Activated CD4-positive, alpha-beta T cell treated with anti-CD3 and anti-CD28 coated beads, Interleukin-2, amount 50 U/mL, for 1 hour (primary cell): ENCODE measurements around the gene NDUFV3.
"Not testable (repeated sequence)": the region's sequence is repeated elsewhere in the genome, so short reads cannot be mapped to it uniquely, and the experiment has no call there.

Experiments
- DNase-seq: peaks from one replicate; pipeline ENCODE4 v3.0.0-alpha.2; 2020

NDUFV3 gene

DNA sequence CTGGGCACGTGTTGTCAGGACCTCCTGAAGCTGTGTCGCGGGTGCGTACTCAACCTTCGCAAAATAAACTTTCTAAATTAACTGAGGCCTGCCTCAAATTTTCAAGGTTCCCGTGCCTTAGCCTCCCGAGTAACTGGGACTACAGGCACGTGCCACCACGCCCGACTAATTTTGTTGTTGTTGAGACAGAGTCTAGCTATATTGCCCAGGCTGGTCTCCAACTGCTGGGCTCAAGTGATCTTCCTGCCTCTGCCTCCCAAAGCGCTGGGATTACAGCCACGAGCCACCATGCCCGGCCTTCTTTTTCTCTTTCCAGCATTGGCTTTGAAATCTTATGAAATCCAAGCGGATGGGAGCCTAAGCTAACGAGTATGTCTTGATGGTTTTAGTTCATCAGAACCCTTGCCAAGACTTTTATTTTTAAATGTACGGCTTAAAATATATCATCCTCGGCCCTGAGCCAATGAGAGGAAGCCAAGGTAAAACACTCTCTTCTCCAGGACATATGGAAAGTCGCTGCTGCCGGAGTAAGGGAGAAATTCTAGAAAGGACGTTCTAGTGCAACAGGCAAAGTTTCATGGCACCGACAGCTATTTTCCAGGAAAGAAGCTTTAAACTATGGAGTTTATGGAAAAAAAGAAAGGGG is 45.0 kb downstream of the NDUFV3 start:
- DNase-seq, result no peak

DNA sequence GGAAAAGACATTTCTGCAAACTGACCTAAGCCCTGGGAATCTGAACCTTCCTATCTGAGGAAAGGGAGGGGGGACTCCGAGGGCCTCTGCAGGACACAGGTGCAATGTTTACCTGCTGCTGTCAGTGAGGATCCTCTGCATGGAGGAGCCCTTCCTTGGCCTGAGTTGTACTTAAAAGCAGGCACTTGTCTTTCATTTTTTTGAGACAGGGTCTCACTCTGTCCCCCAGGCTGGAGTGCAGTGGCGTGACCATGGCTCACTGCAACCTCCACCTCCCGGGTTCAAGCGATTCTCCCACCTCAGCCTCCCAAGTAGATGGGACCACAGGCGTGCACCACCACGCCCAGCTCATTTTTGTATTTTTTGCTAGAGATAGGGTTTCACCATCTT is 45.5 kb downstream of the NDUFV3 start:
- DNase-seq, result not testable (repeated sequence)

DNA sequence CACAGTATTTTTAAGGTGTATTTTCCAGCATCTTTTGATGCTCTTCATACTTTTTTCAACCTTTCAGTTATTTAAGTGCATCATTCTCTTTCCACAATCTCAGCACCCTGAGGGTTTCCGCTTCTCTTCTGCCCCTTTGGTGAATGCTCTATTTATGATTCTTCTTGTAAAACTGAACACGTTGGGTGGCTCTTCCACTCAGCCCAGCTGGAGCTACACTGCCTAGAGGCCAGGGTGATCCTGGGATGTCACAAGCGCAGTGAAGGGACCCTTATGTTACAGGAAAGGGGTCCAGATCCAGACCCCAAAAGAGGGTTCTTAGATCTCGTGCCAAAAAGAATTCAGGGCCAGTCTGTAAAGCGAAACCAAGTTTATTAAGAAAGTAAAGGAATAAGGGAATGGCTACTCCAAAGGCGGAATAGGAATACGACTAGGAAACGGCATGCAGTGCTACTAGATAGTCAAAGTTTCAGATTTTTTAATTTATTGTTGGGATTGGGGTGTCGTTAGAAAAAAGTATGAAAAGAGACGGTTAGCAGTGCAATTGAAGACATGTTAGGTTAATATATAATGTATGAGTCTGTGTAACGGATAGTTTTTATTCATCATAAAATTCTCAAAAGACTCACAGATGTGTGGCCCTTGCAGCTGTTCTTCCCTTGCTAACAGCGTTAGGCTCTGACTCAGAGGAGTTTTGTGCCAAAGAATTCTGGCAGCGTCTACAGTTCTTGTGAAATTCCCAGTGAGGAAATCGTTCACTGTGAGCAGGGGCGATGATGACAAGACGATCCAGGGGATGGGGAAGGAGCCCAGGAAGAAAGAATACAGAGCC is 46.7 kb downstream of the NDUFV3 start:
- no peak for DNase-seq

- no peak for DNase-seq
Observed at GRCh38 chr21:42941696-42942085, 48.6 kb downstream of the NDUFV3 start.

DNA sequence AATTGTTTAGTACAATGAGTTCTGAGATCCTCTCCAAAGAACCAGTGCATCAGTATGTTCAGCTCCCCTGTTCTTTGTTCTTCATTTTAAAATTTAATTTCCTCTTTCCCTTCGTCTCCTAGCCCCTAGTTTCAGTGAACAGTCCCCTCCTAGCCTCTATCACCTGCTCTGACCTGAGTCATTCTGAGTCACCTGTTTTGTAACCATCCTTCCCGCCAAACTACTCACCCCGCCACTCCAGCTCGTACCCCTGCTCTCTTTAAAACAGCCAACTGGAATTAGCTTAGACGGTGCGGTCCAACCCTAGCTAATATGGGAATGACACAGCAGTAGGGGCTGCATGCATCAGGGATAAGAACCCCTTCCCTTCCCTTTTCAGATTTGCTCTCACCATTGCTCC is 49.1 kb downstream of the NDUFV3 start:
- no peak for DNase-seq

DNA sequence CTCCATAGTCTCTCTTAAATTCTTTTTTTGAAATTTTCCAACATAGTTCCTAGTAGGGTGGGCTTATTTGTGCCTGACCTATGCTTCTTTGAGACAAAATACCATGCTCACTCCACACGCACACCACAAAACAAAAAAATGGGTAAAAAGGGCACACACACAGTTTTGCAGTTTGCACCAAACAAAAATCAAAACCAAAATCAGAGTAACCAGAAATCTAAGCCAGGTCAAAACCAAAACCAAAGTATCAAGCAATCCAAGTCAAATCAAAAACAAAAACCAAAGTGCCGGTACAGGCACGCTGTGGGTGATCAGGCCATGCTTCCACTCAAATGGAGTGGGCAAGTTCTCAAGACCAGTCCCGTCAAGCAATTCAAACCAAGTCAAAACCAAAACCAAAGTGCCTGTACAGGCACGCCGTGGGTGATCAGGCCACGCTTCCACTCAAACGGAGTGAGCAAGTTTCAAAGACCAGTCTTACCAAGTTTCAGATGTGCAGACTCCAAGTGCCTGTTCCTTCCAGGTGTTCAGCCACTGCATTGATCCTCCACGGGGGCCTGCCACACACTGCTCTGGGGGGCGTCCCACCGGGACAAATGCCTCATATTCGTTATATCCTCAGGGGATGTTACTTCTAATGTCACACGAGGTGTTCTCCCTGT is 56.1 kb downstream of the NDUFV3 start:
- not testable (repeated sequence) for DNase-seq

DNA sequence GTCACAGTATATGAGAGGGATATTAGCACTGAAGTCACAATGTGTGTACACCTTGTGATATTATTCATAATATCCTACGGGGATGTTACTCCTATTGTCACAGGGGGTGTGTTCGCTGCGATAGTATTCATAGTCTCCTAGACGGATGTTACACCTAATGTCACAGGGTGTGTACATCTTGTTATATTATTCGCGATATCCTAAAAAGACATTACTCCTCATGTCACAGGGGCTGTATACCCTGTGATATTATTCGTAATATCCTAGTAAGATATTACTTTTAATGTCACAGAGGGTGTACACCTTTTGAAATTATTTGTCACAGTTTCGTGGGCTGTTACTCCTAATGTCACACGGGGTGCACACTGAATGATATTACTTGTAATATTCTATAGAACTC is 58.1 kb downstream of the NDUFV3 start:
- not testable (repeated sequence) for DNase-seq

GRCh38 chr21:42956824-42957630 is 63.9 kb downstream of the NDUFV3 start:
- DNase-seq, result no peak

DNA sequence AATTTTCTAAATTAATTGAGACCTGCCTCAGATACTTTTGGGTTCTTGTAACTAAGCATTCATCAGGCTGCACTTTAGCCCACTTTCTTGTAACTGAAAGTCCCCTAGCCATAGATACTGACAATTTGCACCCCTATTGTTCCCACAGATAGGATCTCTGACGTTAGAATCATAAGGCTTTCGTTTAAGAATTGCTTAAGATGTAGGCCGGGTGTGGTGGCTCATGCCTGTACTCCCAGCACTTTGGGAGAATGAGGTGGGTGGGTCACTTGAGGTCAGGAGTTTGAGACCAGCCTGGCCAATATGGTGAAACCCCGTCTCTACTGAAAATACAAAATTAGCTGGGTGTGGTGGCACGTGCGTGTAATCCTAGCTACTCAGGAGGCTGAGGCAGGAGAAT is 65.0 kb downstream of the NDUFV3 start:
- not testable (repeated sequence) for DNase-seq

DNA sequence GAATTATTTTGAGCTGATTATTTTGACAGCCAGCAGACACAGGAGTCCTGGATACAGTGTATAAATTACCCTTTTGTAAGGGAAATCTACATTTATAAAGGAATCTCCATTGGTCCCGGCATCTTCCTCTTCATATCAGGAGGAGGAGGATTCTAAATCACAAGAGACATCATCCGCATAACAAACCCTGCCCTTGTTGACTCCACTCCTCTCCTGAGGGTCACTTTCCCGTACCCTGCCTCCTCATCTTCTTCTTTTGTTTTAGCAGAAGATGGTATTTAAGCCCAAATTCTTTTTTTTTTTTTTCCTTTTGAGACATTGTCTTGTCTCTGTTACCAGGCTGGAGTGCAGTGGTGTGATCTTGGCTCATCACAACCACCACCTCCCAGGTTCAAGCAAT is 66.6 kb downstream of the NDUFV3 start:
- DNase-seq, result no peak

- no peak for DNase-seq
Observed at GRCh38 chr21:42962380-42963007, 69.4 kb downstream of the NDUFV3 start.
